ENCODE measurements around the gene PDGFB. TPM values are rescaled to one million over a fixed set of nuclear protein-coding genes. Genes with fewer than 3 reads are reported as not detected.

PDGFB gene
- total RNA-seq, 1 donor from 2014 or later = 4.7 TPM

- H3K27me3 ChIP-seq = no peaks in the 10 kb centered on the region
- H3K4me1 ChIP-seq = peaks cover 61% of the 10 kb centered on the region
- no peak for DNase-seq (ENCODE audit: extremely low spot score in 2 of 2)
- peak overlapping the region; percentile 93 for H3K27ac ChIP-seq
- TF ChIP-seq, protein P1, sequence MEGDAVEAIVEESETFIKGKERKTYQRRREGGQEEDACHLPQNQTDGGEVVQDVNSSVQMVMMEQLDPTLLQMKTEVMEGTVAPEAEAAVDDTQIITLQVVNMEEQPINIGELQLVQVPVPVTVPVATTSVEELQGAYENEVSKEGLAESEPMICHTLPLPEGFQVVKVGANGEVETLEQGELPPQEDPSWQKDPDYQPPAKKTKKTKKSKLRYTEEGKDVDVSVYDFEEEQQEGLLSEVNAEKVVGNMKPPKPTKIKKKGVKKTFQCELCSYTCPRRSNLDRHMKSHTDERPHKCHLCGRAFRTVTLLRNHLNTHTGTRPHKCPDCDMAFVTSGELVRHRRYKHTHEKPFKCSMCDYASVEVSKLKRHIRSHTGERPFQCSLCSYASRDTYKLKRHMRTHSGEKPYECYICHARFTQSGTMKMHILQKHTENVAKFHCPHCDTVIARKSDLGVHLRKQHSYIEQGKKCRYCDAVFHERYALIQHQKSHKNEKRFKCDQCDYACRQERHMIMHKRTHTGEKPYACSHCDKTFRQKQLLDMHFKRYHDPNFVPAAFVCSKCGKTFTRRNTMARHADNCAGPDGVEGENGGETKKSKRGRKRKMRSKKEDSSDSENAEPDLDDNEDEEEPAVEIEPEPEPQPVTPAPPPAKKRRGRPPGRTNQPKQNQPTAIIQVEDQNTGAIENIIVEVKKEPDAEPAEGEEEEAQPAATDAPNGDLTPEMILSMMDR (IDR thresholded peaks at IDR 0.05) = no peak
- TF ChIP-seq POLR2AphosphoS5 (IDR thresholded peaks at IDR 0.05; ENCODE audit: insufficient read depth in 1 of 2, low read depth in 1 of 2) (no peak), POLR2A (IDR thresholded peaks at IDR 0.05) (no peak)
- H3K36me3 ChIP-seq = no peaks in the 10 kb centered on the region
- no peak overlapping the region for H3K4me3 ChIP-seq
- H3K9me3 ChIP-seq = no peaks in the 10 kb centered on the region
- intact Hi-C loops (cut with DNase I) = loop anchor here (10.0 kb wide), 1 partner anchor 345 kb away; the partner anchor contains the start of gene ATF4
Observed at GRCh38 chr22:39179401-39179827, 65.4 kb downstream of the PDGFB start.

DNA sequence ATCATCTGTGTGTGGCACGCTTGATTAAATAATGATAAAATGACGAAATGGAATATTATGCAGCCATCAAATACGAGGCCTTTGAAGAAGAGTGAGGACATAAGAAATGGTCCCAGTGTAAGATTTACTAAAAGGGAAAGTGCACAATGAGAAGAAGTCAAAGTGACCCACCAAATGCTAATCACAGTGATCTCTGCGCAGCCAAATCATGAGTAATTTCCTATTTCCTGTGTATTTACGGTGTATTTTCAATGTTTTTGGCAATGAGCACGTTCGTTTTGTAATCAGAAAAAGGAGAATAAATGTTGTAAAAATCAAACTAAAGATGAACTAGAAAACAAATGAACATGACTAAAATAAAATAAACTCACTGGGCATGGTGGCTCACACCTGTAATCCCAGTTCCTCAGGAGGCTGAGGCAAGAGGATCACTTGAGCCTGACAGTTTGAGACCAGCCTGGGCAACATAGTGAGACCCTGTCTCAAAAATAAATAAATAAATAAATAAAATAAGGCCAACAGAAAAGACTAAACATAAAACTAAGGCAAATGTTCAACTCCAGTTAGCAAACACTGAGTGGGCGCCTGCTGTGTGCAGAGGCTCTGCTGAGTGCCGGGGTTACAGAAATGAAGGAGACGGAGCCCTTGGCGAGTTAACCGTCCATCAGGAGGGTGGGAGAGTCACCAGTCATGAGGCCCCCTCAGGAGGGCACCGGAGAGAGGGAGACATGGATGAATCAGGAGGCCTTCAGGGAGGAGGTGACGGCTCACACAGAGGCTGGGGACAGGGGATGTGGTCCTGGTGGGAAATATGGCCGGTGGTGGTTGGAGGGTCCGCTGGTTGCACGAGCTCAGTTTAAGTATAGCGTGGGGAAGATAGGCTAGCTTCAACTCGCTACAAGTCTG lies 66.3 kb downstream of the PDGFB start:
- no peak for DNase-seq (ENCODE audit: extremely low spot score in 2 of 2)
- H3K27me3 ChIP-seq = no peaks in the 10 kb centered on the region
- no peak overlapping the region for H3K4me3 ChIP-seq
- H3K4me1 ChIP-seq = peaks cover 69% of the 10 kb centered on the region
- H3K27ac ChIP-seq = peak overlapping the region; percentile 93
- TF ChIP-seq, protein P1 (IDR thresholded peaks at IDR 0.05) = no peak
- peak in 1 of 2 donors; percentile 51 for TF ChIP-seq POLR2AphosphoS5 (IDR thresholded peaks at IDR 0.05; ENCODE audit: insufficient read depth in 1 of 2, low read depth in 1 of 2)
- intact Hi-C loops (cut with DNase I) = loop anchor here (10.0 kb wide), 1 partner anchor 346 kb away; the partner anchor contains the start of gene ATF4
- H3K9me3 ChIP-seq = no peaks in the 10 kb centered on the region
- H3K36me3 ChIP-seq = no peaks in the 10 kb centered on the region

DNA sequence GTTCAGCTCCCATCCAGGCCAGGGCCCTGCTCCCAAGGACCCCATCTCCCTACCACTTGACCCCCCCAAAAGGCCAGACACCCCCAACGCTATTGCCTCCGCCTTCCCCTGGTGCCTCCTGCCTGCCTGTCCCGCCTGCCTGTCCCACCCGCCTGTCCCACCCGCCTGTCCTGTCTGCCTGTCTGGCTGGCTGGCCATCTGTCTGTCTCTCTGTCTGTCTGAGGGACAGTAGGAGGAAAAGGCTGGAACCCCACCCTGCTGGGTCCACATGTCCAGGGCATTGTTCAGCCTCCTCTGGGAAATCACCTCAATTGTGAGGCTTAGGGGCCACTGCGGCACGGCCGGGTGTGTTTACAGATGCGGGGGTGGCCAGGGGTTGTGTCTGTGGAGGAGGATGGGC lies 67.0 kb downstream of the PDGFB start:
- no peak overlapping the region for H3K4me3 ChIP-seq
- H3K9me3 ChIP-seq = no peaks in the 10 kb centered on the region
- H3K36me3 ChIP-seq = no peaks in the 10 kb centered on the region
- intact Hi-C loops (cut with DNase I) = loop anchor here (10.0 kb wide), 1 partner anchor 347 kb away; the partner anchor contains the start of gene ATF4
- TF ChIP-seq POLR2A (IDR thresholded peaks at IDR 0.05) (no peak), POLR2AphosphoS5 (IDR thresholded peaks at IDR 0.05; ENCODE audit: insufficient read depth in 1 of 2, low read depth in 1 of 2) (no peak)
- TF ChIP-seq, protein P1 (IDR thresholded peaks at IDR 0.05) = no peak
- H3K27me3 ChIP-seq = no peaks in the 10 kb centered on the region
- peaks cover 74% of the 10 kb centered on the region for H3K4me1 ChIP-seq
- DNase-seq (ENCODE audit: extremely low spot score in 2 of 2) = no peak
- H3K27ac ChIP-seq = peak overlapping the region; percentile 93

- DNase-seq (ENCODE audit: extremely low spot score in 2 of 2) = no peak
- H3K4me3 ChIP-seq = no peak overlapping the region
- TF ChIP-seq, protein P1 (IDR thresholded peaks at IDR 0.05) = no peak
- TF ChIP-seq POLR2A (IDR thresholded peaks at IDR 0.05) (no peak), POLR2AphosphoS5 (IDR thresholded peaks at IDR 0.05; ENCODE audit: insufficient read depth in 1 of 2, low read depth in 1 of 2) (no peak)
- intact Hi-C loops (cut with DNase I) = loop anchor here (10.0 kb wide), 1 partner anchor 347 kb away; the partner anchor contains the start of gene ATF4
- peak overlapping the region; percentile 93 for H3K27ac ChIP-seq
- peaks cover 77% of the 10 kb centered on the region for H3K4me1 ChIP-seq
- no peaks in the 10 kb centered on the region for H3K9me3 ChIP-seq
- H3K36me3 ChIP-seq = no peaks in the 10 kb centered on the region
- H3K27me3 ChIP-seq = no peaks in the 10 kb centered on the region
Observed at GRCh38 chr22:39177456-39177775, 67.4 kb downstream of the PDGFB start.

All from vagina (tissue), 2 donors.